ENCODE measurements around the gene PCGF1. TPM values are rescaled to one million over a fixed set of nuclear protein-coding genes. Genes with fewer than 3 reads are reported as not detected.

The PCGF1 gene
- total and polyA plus RNA-seq, 2 of the 8 experiments (the other 6 are each of a cell fraction or from before 2014, with no cell fraction given) = 10.0 to 23.7 TPM

DNA sequence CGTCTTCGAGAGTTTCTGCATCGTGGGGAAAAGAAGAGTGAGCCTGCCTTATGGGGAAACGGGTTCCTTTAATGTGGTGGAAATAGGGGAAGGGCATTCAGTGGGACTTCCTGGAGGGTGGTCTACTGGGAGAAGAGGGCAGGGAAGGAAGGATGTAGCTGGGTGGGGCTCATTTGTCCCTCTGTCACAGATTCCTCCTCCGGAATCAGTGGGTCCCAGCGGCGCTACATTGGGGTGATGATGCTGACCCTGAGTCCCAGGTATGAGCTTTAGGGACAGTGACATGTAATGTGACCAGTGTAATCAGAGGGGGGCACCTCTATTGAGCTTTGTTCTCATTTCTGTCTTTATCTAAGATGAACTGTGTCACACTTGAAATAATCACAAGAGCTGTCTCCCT, 24.2 kb upstream of the PCGF1 start (continued):
- no peak for TF ChIP-seq BRCA1 (IDR thresholded peaks at IDR 0.05; ENCODE audit: low read depth, low read length)
